NCI-H2107 (cell line): ENCODE results near the gene POLR3C.
A peak's percentile ranks its signal among the peaks of the same experiment; 100 is the strongest.
"Not testable (repeated sequence)": the region's sequence is repeated elsewhere in the genome, so short reads cannot be mapped to it uniquely, and the experiment has no call there.

Experiments
- DNase-seq: peaks from one replicate; lab custom pipeline; 2025; lab: John Stamatoyannopoulos, UW

Gene POLR3C

DNA sequence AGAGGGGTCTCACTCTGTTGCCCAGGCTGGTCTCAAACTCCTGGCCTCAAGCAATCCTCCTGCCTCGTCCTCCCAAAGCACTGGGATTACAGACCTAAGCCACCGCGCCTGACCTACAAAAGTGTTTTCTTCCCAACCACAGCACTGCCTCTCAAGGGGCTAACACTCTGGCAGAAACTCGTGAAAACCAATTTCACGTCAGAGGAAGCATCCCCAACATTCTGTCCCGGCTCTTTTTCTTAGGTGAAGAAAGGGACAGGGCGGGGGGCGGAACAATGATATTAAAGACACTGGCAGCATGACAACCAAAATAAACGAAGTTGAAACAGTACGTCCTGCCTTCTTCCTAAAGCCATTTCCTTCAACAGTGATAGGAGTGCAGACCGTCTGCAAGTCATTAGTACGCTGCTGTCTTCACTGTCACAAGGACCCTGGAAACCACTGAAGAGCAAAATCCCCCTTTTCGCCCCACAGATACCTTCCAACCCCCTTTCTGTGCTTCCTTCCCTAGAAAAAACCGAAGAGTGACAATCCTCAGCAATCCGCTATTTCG is 1.1 kb upstream of the POLR3C start:
- not testable (repeated sequence) for DNase-seq

DNA sequence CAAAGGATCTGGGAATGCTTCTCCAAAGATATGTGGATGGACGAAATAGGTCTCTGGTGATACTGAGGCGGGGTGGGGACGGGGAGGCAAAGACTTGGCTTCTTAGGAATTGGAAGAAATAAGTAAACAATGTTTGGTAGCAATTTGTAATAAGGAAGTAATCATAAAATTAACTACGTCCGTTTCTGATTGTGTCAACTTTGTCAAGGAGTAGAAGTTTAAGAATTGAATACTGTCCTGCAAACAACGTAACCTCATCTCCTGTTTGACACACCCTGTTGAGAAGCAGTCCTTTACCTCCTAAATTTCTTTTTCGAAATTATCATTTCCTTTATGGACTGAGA is 471 bp downstream of the POLR3C start:
- no peak for DNase-seq

- DNase-seq = no peak
These were observed 2.0 kb downstream of the POLR3C start for GRCh38 chr1:145826030-145826429.

- DNase-seq = no peak
These were observed 4.0 kb downstream of the POLR3C start for GRCh38 chr1:145827966-145828365.

GRCh38 chr1:145828367-145829026 is 4.5 kb downstream of the POLR3C start:
- no peak for DNase-seq

DNA sequence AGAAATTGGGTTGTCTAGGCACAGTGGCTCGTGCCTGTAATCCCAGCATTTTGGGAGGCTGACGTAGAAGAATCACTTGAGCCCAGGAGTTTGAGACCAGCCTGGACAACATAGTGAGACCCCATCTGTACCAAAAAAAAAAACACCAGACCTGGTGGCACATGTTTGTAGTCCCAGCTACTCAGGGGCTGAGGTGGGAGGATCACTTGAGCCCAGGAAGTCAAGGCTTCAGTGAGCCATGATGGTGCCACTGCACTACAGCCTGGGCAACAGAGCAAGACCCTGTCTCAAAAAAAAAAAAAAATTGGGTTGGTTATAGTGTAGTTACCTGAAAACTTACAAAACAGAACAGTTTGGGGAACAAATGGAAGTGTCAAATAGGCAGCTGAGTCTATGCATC is 6.8 kb downstream of the POLR3C start:
- not testable (repeated sequence) for DNase-seq

DNA sequence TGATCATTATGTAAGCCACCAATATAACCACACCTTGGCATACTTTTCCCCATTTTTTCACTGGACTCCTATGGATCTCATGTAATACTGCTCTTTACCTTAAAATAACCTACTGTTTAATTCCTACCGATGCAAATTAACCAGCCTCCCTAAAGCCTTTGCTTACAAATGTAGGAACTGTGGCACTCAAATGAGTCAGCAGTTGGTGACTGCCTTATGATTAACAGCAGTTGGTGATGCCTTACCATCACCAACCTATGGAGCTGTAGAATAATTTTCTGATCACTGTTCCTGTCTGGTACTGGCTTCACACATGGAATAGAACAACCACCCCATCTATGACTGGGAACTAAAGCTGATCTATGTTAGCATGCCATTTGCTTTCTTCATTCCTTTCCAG is 13.7 kb downstream of the POLR3C start:
- DNase-seq = no peak

DNA sequence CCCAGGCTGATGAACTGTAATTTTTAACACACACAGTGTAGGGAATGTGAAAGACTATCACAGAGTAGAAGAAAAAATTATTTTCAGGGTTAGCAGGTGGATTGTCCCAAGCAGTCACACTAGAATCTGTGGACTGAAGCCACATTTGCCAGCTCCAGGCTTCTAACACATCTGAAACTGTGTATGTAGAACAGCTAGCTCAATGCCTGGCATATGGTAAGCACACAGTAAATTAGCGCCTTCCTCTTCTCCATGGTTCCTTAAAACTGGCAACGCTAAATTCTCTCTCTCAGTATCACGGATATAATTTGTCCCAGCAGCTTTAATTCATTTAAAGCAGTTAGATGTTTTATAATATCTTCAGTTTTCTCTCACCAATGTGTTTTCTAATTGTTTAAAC is 19.0 kb downstream of the POLR3C start:
- no peak for DNase-seq

DNA sequence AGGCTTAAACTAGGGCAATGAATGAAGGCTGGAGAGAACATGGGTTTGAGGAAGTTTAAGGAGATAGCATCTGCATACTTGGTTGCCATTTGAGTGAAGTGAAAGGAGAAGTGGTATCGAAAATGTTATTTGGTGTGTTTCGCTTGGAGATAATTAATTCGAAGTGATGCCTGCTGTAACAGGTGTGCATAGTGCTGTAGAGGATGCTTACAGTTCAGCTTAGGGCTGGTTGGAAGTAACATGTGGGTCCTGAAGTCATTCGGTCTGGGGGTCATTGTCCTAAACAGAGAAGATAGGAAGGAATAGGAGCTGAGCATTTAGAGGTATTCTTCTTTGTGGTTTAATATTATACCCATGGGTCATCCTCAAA is 21.1 kb downstream of the POLR3C start:
- DNase-seq = no peak

GRCh38 chr1:145845514-145846161 is 21.6 kb downstream of the POLR3C start, which contains the start of gene NUDT17:
Gene NUDT17, plus strand, starts transcription at chr1:145845630. Its CDS starts 11 bp downstream, at chr1:145845641.
- DNase-seq = peak; percentile 82

- DNase-seq = no peak
These were observed 22.2 kb downstream of the POLR3C start for GRCh38 chr1:145846201-145846612.

DNA sequence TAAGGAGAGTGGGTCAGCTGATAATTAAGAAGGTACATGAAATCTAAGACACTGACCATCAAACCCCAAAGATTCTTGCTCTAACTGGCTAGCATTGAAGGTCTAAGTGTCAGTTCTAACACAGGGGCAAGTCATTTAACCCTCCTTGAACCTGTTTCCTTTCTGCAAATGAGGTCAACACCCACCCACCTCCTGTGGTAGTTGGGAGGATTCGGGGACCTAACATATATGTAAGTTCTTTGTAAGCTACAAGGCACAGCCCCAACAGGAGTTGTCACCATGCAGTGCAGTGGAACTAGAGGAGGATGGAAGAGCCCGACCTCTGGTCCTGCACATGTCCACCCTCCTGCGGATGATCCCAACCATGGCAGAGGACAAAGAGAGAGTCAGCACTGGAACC is 23.8 kb downstream of the POLR3C start:
- no peak for DNase-seq

GRCh38 chr1:145849356-145850160 is 25.6 kb downstream of the POLR3C start:
- DNase-seq = no peak

DNA sequence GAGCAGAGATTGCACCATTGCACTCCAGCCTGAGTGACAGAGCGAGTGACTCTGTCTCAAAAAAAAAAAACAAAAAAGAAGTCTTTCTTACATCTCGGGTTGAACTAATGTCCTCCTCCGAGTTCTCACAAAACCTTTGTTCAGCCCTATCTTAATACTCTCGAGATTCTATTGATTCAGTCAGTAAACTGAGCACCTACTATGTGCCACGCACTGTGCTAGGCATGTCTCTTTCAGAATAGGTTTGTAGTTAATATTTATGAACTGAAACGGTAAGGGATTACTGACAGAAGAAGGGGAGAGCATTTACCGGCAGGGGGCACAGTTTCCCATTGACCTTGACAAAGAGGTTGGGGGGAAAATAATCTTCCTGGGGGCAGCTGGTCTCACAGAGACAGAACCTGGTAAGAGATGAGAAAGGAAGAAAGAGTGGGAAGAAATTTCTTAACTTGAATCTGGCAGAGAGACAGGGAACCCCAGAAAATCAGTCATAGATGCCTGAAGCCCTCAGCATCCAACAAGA is 31.5 kb downstream of the POLR3C start:
- no peak for DNase-seq

DNA sequence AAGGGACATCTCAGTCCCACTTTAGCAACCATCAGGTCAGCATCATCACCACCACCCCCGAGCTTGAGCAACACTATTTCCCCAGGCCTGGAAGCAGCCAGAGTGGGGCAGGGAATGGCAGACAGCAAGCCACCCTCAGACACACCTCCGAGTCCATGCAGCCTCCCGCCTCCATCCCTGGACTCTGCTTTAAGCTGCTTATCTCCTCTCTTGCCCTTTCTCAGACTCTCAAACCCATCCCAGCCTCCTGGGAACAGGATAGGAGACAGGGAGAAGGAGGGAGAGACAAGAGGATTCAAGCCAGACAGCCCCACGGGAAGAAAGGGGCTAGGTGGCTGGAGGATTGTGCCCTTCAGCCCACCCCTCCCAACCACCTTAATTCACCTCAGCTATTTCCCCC is 33.2 kb downstream of the POLR3C start:
- DNase-seq = no peak

GRCh38 chr1:145858238-145858900 is 34.4 kb downstream of the POLR3C start:
- DNase-seq = no peak

GRCh38 chr1:145858901-145859490 is 35.0 kb downstream of the POLR3C start, which contains the start of gene PIAS3:
Gene PIAS3, minus strand, starts transcription at chr1:145859081. Its CDS starts 91 bp downstream, at chr1:145858990.
- peak; percentile 73 for DNase-seq

- DNase-seq = peak; percentile 54
These were observed 35.6 kb downstream of the POLR3C start for GRCh38 chr1:145859491-145860023.

- no peak for DNase-seq
These were observed 39.5 kb downstream of the POLR3C start for GRCh38 chr1:145863282-145864018.

DNA sequence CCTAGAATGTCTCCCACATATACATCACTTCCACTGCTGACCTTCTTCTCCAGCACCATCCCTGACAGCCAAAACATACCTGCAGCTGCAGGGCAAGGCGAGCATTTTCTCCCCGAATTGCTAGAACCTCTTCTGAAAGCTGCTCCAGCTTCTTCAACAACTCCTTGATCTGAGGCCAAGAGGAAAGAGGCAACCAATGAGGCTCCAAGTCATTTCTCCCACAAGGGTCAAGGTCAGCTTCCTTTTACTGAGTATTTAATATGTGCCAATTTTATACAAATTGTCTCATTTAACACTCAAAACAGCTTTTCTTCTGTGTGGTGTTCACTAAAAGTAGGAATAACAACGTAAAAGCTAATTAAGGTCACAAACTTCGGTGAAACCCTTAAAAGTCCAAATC is 44.2 kb downstream of the POLR3C start:
- DNase-seq = no peak
